Stimulated activated naive CD8-positive, alpha-beta T cell treated with anti-CD3 and anti-CD28 coated beads, Interleukin-15, Interleukin-2, amounts not matched to agents 100 U/mL and 50 U/mL, for 24 hours (primary cell): ENCODE data around the gene SARDH.

ENCODE experiments used
- ATAC-seq: fragments of 150-1000 bp; cut with Tn5 transposase; one replicate; pipeline ENCODE4 v1.10.0; 2021
- DNase-seq: peaks from one replicate; pipeline ENCODE4 v3.0.0; 2021

Gene SARDH

GRCh38 chr9:133713960-133714495, 24.1 kb downstream of the SARDH start:
- ATAC-seq = no peak
- no peak for DNase-seq

DNA sequence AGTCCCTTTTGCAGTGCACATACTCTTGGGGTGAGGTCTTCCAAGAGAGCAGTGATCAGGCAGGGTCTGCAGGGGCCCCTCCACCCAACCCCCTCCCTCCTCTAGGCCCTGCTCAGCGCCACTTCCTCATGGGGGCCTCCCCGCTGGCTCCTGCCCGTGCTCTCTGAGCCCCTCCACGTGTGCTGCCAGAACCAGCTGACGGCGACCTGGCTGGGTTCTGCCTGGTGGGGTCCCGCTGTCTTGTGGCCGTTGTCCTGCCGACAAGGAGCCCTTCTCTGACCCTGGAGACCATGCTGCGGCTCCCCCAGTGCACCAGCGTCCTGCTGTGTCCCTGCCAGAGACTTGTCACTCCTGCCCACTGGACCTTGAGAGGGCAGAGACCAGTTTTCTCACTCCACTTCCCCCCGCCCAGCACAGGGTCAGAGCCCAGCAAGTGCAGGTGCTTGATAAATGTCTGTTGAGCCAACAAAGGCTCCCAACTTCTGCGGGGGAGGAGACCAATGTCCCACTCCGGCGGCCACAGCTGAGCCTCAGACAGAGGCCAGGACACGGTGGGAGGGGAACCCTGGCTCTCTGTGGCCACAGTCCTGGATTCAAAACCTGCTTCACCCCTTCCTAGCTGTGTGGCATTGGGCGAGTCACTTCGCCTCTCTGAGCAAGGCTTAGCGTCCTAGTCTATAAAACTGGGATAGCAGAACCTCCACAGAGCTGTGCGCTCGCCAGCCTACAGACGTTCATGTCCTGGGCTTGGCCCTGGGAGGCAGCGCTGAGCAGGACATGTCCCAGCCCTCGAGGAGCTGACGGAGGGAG, 24.8 kb downstream of the SARDH start:
- no peak for ATAC-seq
- DNase-seq = no peak

- no peak for ATAC-seq
- DNase-seq = no peak
Observed at GRCh38 chr9:133712221-133713100, 25.7 kb downstream of the SARDH start.

GRCh38 chr9:133711428-133712220, 26.5 kb downstream of the SARDH start:
- DNase-seq = no peak

GRCh38 chr9:133710661-133711427, 27.3 kb downstream of the SARDH start:
- no peak for ATAC-seq
- no peak for DNase-seq

More at GRCh38 chr9:133711428-133712220, 26.5 kb downstream of the SARDH start:
- no peak for ATAC-seq

- DNase-seq (no peak), ATAC-seq (no peak)
Observed at GRCh38 chr9:133709691-133710571, 28.2 kb downstream of the SARDH start.

- no peak for DNase-seq
- no peak for ATAC-seq
Observed at GRCh38 chr9:133709015-133709611, 29.0 kb downstream of the SARDH start.

GRCh38 chr9:133708246-133709014, 29.7 kb downstream of the SARDH start:
- ATAC-seq (no peak), DNase-seq (no peak)

- ATAC-seq = no peak
- DNase-seq = no peak
Observed at GRCh38 chr9:133707763-133708245, 30.3 kb downstream of the SARDH start.

GRCh38 chr9:133707065-133707762, 30.9 kb downstream of the SARDH start:
- no peak for ATAC-seq

GRCh38 chr9:133706307-133707050, 31.7 kb downstream of the SARDH start:
- ATAC-seq (no peak), DNase-seq (no peak)

More at GRCh38 chr9:133707065-133707762, 30.9 kb downstream of the SARDH start:
- DNase-seq = no peak

DNA sequence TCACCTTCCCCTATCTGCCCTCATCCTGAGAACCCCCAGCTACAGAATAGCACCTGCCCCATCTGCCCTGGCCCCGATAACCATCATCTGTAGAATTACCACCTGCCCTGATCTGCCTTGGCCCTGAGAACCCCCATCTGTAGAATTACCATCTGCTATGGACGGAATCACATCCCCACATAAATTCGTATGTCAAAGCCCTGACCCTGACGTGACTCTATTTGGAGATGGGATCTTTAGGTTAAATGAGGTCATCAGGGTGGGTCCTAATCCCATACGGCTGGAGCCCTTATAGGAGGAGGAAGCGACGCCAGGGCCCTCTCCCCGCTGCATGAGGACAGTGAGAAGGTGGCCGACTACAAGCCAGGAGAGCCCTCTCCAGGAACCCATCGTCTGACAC, 32.6 kb downstream of the SARDH start:
- DNase-seq (no peak), ATAC-seq (no peak)

GRCh38 chr9:133704711-133705181, 33.4 kb downstream of the SARDH start:
- DNase-seq (no peak), ATAC-seq (no peak)

DNA sequence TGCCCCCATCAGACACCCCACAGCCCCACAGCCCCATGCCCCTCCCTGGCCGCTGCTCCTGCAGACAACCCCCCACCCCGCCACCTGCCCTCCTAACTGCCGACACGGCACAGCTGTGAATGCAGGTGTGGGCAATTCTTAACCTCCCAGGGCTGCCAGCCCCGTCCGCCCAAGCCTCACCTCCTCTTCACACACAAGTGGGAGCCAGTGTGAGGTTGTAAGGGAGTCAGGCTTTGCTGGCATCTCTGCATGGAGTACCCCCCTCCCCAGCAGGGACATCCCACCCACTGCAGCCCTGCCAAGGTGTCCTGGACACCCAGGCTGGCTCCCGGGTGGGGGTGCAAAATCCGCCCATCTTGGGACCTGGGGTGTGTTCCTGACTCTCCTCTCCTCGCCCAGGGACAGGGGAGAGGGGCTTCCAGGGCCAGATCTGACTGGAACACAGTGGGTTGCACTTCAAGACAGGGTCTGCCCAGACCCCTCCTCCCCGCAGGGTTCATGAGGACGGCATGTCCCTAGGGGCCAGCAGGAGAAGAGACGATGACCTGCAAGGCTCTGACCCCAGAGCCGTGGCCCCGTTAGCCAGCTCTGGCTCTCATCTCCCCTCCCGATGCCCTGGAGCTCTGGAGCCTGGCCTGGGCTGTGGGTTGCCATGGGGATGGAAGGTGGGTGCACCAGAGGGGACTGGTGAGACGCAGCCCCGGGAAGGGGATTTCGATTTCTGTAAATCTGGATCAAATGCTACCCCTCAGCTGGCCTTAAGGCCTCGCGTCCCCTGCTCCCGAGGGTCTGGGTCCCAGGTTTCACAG, 34.4 kb downstream of the SARDH start:
- ATAC-seq (no peak), DNase-seq (no peak)

- DNase-seq (no peak), ATAC-seq (no peak)
Observed at GRCh38 chr9:133702798-133703590, 35.2 kb downstream of the SARDH start.
